Tibial nerve (tissue), 4 donors: ENCODE data around the gene RFXAP. TPM values are rescaled to one million over a fixed set of nuclear protein-coding genes. Genes with fewer than 3 reads are reported as not detected.

Source experiments
- DNase-seq, 2 donors: peaks; one replicate each; pipeline ENCODE4 v3.0.0-alpha.2; 2019; ENCODE audit warnings: low spot score in 2 of 2
- H3K27ac ChIP-seq, 4 donors: fragments of 200-600 bp; sonication (generic) in 3 of 4; one replicate each; pipeline ENCODE4 v1.5.1; 2017 to 2019; ENCODE audit warnings: mild to moderate bottlenecking in 1 of 4
- H3K27me3 ChIP-seq, 2 donors: fragments of 200-600 bp; sonication (generic) in 1 of 2; one replicate each; pipeline versions ENCODE4 v1.5.1 to v1.6.0; 2017 to 2019
- H3K36me3 ChIP-seq, 3 donors: fragments of 200-600 bp; sonication (generic); one replicate each; pipeline ENCODE4 v1.5.1; 2018 to 2019
- H3K4me1 ChIP-seq, 4 donors: fragments of 200-600 bp; sonication (generic) in 3 of 4; one replicate each; pipeline ENCODE4 v1.5.1; 2017 to 2019
- H3K4me3 ChIP-seq, 4 donors: fragments of 200-600 bp; sonication (generic) in 3 of 4; one replicate each; pipeline ENCODE4 v1.5.1; 2017 to 2019; ENCODE audit warnings: mild to moderate bottlenecking in 1 of 4, moderate library complexity in 1 of 4
- H3K9me3 ChIP-seq, 4 donors: fragments of 200-600 bp; sonication (generic) in 3 of 4; one replicate each; pipeline ENCODE4 v1.5.1; 2017 to 2019
- EP300 ChIP-seq, 2 donors: sonication (generic); formaldehyde crosslinking; IDR thresholded peaks; one replicate each; pipeline ENCODE4 v1.6.1; 2017; ENCODE audit warnings: antibody characterized with exemption in 2 of 2, mild to moderate bottlenecking in 1 of 2
- POLR2A ChIP-seq, 2 donors: fragments of 450-650 bp; IDR thresholded peaks; one replicate each; pipeline ENCODE4 v1.6.1; 2017; ENCODE audit warnings: antibody characterized with exemption in 2 of 2, mild to moderate bottlenecking in 2 of 2, moderate library complexity in 2 of 2
- WGBS, 2 donors: methylation state at CpG; one replicate each; pipeline ENCODE4 v1.1.5; 2018; 5-methylcytosine and 5-hydroxymethylcytosine counted together
- total RNA-seq, 4 donors: library from RNA; depleted of rRNA; stranded (reverse); fragments of >200 nt; gene quantifications; one replicate each; pipeline ENCODE4 v1.1.0, GENCODE V29; 2016
- TF ChIP-seq, protein P1 (sequence below), 5 experiments: fragments of 200-600 bp in 3 of 5; fragments of 450-650 bp in 2 of 5; sonication (generic) in 3 of 5; IDR thresholded peaks; one replicate each; pipeline ENCODE4 v1.5.1; 2016 to 2019; ENCODE audit warnings: antibody characterized with exemption in 5 of 5, mild to moderate bottlenecking in 3 of 5, moderate library complexity in 2 of 5

RFXAP gene
- total RNA-seq, 4 donors from 2014 or later = 4.8 to 12.9 (median 5.9) TPM

DNA sequence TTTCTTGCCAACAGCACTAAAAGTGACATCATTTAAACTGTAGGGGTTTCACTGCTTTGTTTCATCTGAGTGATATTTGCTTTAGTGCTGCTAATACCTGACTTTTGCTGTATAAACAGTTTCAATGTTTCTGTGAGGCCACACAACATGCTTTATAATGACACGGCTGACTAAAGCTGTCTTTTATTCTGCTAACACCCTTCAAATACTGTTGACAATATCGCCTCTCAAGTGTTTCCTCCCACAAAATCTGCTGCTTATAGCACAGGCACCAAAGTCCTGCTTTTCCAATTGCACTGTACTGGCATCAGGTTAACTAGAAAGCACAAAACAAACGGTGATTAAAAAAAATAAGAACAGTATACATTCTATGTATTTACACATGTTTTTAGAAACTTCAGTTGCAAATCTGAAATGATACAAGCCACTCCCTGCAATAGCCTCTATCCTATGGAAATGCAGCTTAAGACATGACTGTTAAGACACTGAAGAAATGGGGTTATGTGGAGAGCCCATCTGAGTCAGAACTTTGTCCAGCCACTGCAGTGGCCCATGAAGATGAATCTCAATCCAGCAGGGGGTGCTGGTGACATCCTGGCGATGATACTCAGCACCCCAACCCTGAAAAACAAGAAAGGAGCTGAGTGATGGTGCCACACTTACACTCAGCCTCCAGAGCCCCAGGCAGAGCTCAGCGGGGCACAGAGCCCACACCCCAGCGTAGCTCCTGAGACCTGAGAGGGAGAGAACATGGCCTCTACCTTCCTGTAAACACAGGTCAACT, 29.4 kb downstream of the RFXAP start:
- WGBS, 2 donors = 64 to 66% methylated on average over 6 of the region's 6 CpGs
- no peak for DNase-seq
- Histone ChIP-seq H3K4me3 (no peak overlapping the region), H3K9me3 (no peaks in the 10 kb centered on the region), H3K4me1 (peaks cover 0 to 4% (median 0%) of the 10 kb centered on the region in 4 donors), H3K27ac (no peak overlapping the region), H3K27me3 (no peaks in the 10 kb centered on the region), H3K36me3 (peaks cover 0 to 12% (median 0%) of the 10 kb centered on the region in 3 donors)
- TF ChIP-seq EP300 (IDR thresholded peaks at IDR 0.05) (no peak), POLR2A (IDR thresholded peaks at IDR 0.05) (no peak)
- TF ChIP-seq, protein P1, sequence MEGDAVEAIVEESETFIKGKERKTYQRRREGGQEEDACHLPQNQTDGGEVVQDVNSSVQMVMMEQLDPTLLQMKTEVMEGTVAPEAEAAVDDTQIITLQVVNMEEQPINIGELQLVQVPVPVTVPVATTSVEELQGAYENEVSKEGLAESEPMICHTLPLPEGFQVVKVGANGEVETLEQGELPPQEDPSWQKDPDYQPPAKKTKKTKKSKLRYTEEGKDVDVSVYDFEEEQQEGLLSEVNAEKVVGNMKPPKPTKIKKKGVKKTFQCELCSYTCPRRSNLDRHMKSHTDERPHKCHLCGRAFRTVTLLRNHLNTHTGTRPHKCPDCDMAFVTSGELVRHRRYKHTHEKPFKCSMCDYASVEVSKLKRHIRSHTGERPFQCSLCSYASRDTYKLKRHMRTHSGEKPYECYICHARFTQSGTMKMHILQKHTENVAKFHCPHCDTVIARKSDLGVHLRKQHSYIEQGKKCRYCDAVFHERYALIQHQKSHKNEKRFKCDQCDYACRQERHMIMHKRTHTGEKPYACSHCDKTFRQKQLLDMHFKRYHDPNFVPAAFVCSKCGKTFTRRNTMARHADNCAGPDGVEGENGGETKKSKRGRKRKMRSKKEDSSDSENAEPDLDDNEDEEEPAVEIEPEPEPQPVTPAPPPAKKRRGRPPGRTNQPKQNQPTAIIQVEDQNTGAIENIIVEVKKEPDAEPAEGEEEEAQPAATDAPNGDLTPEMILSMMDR (IDR thresholded peaks at IDR 0.05) = no peak

DNA sequence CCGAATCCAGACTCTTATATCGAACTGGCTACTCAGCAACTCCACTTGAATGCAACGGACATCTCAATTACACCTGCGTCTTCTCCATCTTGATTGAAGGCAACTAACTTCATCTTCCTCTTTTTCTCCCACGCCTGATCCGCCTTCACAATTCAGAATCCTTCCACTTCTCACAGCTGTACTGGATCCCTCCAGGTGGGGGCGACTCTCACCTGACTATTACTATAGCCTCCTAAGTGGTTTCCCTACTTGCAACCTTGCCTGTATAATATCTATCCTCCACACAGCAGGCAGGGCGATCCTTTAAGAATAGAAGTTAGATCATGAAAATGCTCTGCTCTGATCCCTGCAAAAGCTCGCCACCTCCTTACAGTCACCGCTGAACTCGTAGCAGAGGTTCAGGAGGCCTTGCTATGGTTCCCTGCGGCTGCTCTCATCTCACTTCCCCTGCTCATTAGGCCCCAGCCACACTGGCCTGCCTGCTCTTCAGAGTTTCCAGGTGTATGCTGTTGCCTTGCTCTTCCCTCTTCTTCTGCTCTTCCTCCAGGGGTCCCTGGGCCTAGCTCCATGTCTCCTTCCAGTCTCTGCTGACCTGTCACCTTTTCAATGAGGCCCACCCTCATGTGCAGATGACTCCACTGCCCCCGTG, 31.9 kb downstream of the RFXAP start:
- no peak overlapping the region for H3K27ac ChIP-seq
- H3K9me3 ChIP-seq = no peaks in the 10 kb centered on the region
- WGBS, 2 donors = 86 to 89% methylated on average over 13 of the region's 13 CpGs
- no peak overlapping the region for H3K4me3 ChIP-seq
- no peaks in the 10 kb centered on the region for H3K27me3 ChIP-seq
- H3K4me1 ChIP-seq = peaks cover 0 to 4% (median 0%) of the 10 kb centered on the region in 4 donors
- DNase-seq = no peak
- H3K36me3 ChIP-seq = peaks cover 0 to 14% (median 0%) of the 10 kb centered on the region in 3 donors
- no peak for TF ChIP-seq POLR2A (IDR thresholded peaks at IDR 0.05)

DNA sequence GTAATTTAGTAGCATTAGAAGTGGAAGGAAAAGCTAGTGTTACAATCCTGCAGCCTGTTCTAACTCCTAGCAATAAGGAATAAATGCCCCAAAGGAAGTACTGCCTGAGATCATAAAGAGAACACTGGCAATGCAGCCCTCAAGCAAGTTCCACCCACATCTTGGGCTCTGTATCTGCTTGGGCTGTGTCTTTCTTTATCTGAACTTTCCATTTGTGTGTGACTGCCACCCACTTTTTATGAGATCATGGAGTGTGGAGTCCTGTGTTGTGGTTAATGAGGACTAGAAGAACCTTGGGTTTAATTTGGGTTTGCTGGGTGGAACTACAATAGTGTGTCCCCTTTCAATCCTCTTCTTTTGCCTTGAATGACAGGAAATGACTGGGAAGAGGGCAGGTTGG, 38.2 kb downstream of the RFXAP start:
- Histone ChIP-seq H3K27ac (no peak overlapping the region), H3K4me3 (no peak overlapping the region), H3K9me3 (no peaks in the 10 kb centered on the region), H3K27me3 (no peaks in the 10 kb centered on the region), H3K36me3 (peaks cover 0 to 14% (median 0%) of the 10 kb centered on the region in 3 donors), H3K4me1 (no peaks in the 10 kb centered on the region)
- DNase-seq = no peak
- TF ChIP-seq EP300 (IDR thresholded peaks at IDR 0.05) = no peak
- TF ChIP-seq, protein P1 (IDR thresholded peaks at IDR 0.05) = no peak
- TF ChIP-seq POLR2A (IDR thresholded peaks at IDR 0.05) = no peak

DNA sequence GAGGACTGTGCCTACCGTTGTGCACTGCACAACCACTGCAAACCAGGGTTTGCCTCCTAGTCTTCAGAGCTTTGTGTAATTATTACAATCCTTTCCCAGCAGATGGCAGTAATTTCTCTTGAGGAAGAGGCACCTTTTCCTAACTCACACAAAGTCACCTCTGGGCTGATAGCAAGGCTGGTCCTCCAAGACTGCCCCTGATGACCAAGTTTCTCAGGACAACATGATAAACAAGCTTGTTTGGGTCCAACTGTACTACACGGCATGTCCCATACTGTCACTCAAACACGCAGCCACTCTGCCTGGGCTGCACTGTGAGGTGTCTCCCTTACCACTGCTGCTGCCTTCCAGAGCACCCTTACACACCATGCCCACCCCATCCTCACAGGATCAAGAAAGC, 39.3 kb downstream of the RFXAP start:
- DNase-seq = peak in 1 of 2 donors; percentile 8
- 32 to 44% methylated on average over 3 of the region's 3 CpGs for WGBS, 2 donors
- Histone ChIP-seq H3K27me3 (no peaks in the 10 kb centered on the region), H3K4me1 (no peaks in the 10 kb centered on the region), H3K36me3 (peaks cover 0 to 6% (median 0%) of the 10 kb centered on the region in 3 donors), H3K27ac (no peak overlapping the region), H3K4me3 (no peak overlapping the region), H3K9me3 (no peaks in the 10 kb centered on the region)
- TF ChIP-seq EP300 (IDR thresholded peaks at IDR 0.05) (no peak), POLR2A (IDR thresholded peaks at IDR 0.05) (no peak)
- TF ChIP-seq, protein P1 (IDR thresholded peaks at IDR 0.05) = peak in 4 of 5 experiments; percentile 14 to 53 (median 40)

DNA sequence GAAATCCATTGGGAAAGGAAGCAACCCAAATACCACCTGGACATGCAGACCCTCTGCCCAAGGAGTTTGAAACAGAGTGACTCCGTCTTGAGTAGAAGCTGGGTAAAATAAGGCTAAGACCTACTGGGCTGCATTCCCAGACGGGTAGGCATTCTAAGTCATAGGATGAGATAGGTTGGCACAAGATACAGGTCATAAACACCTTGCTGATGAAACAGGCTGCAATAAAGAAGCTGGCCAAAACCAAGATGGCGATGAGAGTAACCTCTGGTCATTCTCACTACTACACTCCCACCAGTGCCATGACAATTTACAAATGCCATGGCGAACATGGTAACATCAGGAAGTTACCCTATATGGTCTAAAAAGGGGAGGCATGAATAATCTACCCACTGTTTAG, 40.2 kb downstream of the RFXAP start:
- H3K27me3 ChIP-seq = no peaks in the 10 kb centered on the region
- DNase-seq = no peak
- H3K9me3 ChIP-seq = no peaks in the 10 kb centered on the region
- 92 to 93% methylated on average over 4 of the region's 4 CpGs for WGBS, 2 donors
- H3K4me3 ChIP-seq = no peak overlapping the region
- TF ChIP-seq, protein P1 (IDR thresholded peaks at IDR 0.05) = no peak
- TF ChIP-seq POLR2A (IDR thresholded peaks at IDR 0.05) = no peak
- TF ChIP-seq EP300 (IDR thresholded peaks at IDR 0.05) = no peak
- H3K4me1 ChIP-seq = no peaks in the 10 kb centered on the region
- peaks cover 0 to under 1% (median 0%) of the 10 kb centered on the region in 3 donors for H3K36me3 ChIP-seq
- no peak overlapping the region for H3K27ac ChIP-seq
